Kidney (tissue), 14 donors: ENCODE results near the gene SEMA5B. TPM values are rescaled to one million over a fixed set of nuclear protein-coding genes. Genes with fewer than 3 reads are reported as not detected.

Source experiments
- DNase-seq, 5 donors: peaks; one replicate each; pipeline ENCODE4 v3.0.0-alpha.2; 2013 to 2020
- FAIRE-seq: peaks from 2 replicates; lab custom pipeline; 2012; peaks lifted over from hg19 to GRCh38; lab: Jason Lieb, UNC
- H3K27ac ChIP-seq, 2 donors: one replicate each; pipeline ENCODE4 v1.7.0; 2013; ENCODE audit warnings: low read depth in 2 of 2, low read length in 2 of 2, inconsistent platforms in 1 of 2
- H3K27me3 ChIP-seq: one replicate; pipeline ENCODE4 v1.7.1; 2013; ENCODE audit warnings: low read length, inconsistent platforms; ENCODE audit not compliant: control insufficient read depth, insufficient read depth
- H3K36me3 ChIP-seq, 3 donors: one replicate each; pipeline versions ENCODE4 v1.7.0 to v1.7.1; 2013; ENCODE audit warnings: low read length in 3 of 3, control low read depth in 1 of 3, inconsistent platforms in 1 of 3; ENCODE audit not compliant: insufficient read depth in 3 of 3, control insufficient read depth in 2 of 3
- H3K4me1 ChIP-seq, 3 donors: one replicate each; pipeline versions ENCODE4 v1.7.0 to v1.7.1; 2013; ENCODE audit warnings: low read length in 3 of 3, inconsistent platforms in 1 of 3, low read depth in 1 of 3; ENCODE audit not compliant: control insufficient read depth in 2 of 3, insufficient read depth in 2 of 3
- H3K4me3 ChIP-seq, 3 donors: one replicate each; pipeline versions ENCODE4 v1.7.0 to v1.8.1; 2013; ENCODE audit warnings: low read length in 3 of 3, control low read depth in 1 of 3, inconsistent platforms in 1 of 3
- H3K9ac ChIP-seq, 3 donors: one replicate each; pipeline versions ENCODE4 v1.7.0 to v1.7.1; 2013; ENCODE audit warnings: low read length in 3 of 3, control low read depth in 1 of 3, inconsistent platforms in 1 of 3
- H3K9me3 ChIP-seq, 3 donors: one replicate each; pipeline versions ENCODE4 v1.7.0 to v1.7.1; 2013; ENCODE audit warnings: low read length in 3 of 3, control low read depth in 1 of 3, inconsistent platforms in 1 of 3; ENCODE audit not compliant: control insufficient read depth in 2 of 3, insufficient read depth in 1 of 3
- CTCF ChIP-seq: IDR thresholded peaks from 3 replicates; pipeline ENCODE4 v1.5.1; 2012; ENCODE audit warnings: mild to moderate bottlenecking, moderate library complexity, borderline replicate concordance; ENCODE audit not compliant: insufficient read depth; ENCODE audit errors: extremely low read depth
- intact Hi-C: fragments of 100-400 bp; cut with DNase I; formaldehyde crosslinking; loops from one replicate; pipeline ENCODE4 v1.11.1; 2022
- polyA plus RNA-seq: library from polyadenylated mRNA; stranded (reverse); fragments of 350-450 nt; fragmentation: Illumina TruSeq; extraction: RNeasy Lipid Tissue Mini Kit (QIAGEN cat#74804); gene quantifications from one replicate; pipeline ENCODE4 v1.2.3, GENCODE V29; 2014; ENCODE audit warnings: low read depth, low replicate concordance; ENCODE audit not compliant: insufficient read depth
- total RNA-seq: library from RNA; stranded (reverse); fragmentation: NEBNext Ultra II Directional; extraction: Animal tissue kit (Norgen Biotek cat#: 25700); gene quantifications from one replicate; pipeline ENCODE4 v1.2.1, GENCODE V29; 2021
- donor health status: control.
- donor health status: control.
- donor health status: control.
- donor health status: control.
- donor health status: control.
- donor health status: DM: yes; HTN: yes; CAD: no.
- donor health status: Normal renal cell carcinoma (clear cell type).

The SEMA5B gene
- total and polyA plus RNA-seq, 2 donors from 2014 or later: 6.6 to 8.4 TPM

GRCh38 chr3:122942937-122943827 is 84.4 kb downstream of the SEMA5B start:
- Histone ChIP-seq H3K27ac (no peak overlapping the region), H3K9ac (no peak overlapping the region), H3K4me3 (no peak overlapping the region), H3K36me3 (no peaks in the 10 kb centered on the region), H3K4me1 (peaks cover 0 to 4% (median 0%) of the 10 kb centered on the region in 3 donors), H3K9me3 (no peaks in the 10 kb centered on the region), H3K27me3 (no peaks in the 10 kb centered on the region)
- FAIRE-seq (no peak), DNase-seq (peak; percentile 84 to 91 (median 87))
- peak; percentile 87 for TF ChIP-seq CTCF
- intact Hi-C loops: loop anchor here (5.0 kb wide), 1 partner anchor 84 kb away; the partner anchor contains the start of gene SEMA5B

GRCh38 chr3:122942239-122942638 is 85.3 kb downstream of the SEMA5B start:
- no peak for DNase-seq
- Histone ChIP-seq H3K9me3 (no peaks in the 10 kb centered on the region), H3K27ac (no peak overlapping the region), H3K9ac (no peak overlapping the region), H3K4me1 (peaks cover 0 to 4% (median 0%) of the 10 kb centered on the region in 3 donors), H3K4me3 (no peak overlapping the region), H3K27me3 (no peaks in the 10 kb centered on the region), H3K36me3 (no peaks in the 10 kb centered on the region)
- intact Hi-C loops: loop anchor here (5.0 kb wide), 1 partner anchor 85 kb away; the partner anchor contains the start of gene SEMA5B
- TF ChIP-seq CTCF: no peak
- no peak for FAIRE-seq

GRCh38 chr3:122941228-122942206 is 86.0 kb downstream of the SEMA5B start:
- no peak for TF ChIP-seq CTCF
- no peaks in the 10 kb centered on the region for H3K9me3 ChIP-seq
- no peaks in the 10 kb centered on the region for H3K27me3 ChIP-seq
- peak in 1 of 5 donors; percentile 4 for DNase-seq
- no peaks in the 10 kb centered on the region for H3K36me3 ChIP-seq
- no peak overlapping the region for H3K27ac ChIP-seq
- intact Hi-C loops: loop anchor here (5.0 kb wide), 1 partner anchor 86 kb away; the partner anchor contains the start of gene SEMA5B
- no peaks in the 10 kb centered on the region for H3K4me1 ChIP-seq
- no peak overlapping the region for H3K4me3 ChIP-seq
- no peak for FAIRE-seq
- H3K9ac ChIP-seq: no peak overlapping the region
